Inflammatory macrophage treated with lipopolysaccharide for 4 hours (primary cell): ENCODE results near the gene CCDC34.

Source experiments
- DNase-seq: peaks from one replicate; pipeline ENCODE4 v3.0.0-alpha.2; 2020

Gene CCDC34

GRCh38 chr11:27362749-27363575, at the start of gene CCDC34:
CCDC34 (minus strand) TSS chr11:27363215; CDS start chr11:27363194, 21 bp downstream.
- peak; percentile 93 for DNase-seq

- DNase-seq: no peak
Observed at GRCh38 chr11:27412192-27412691, 49.2 kb upstream of the CCDC34 start.

- no peak for DNase-seq
Observed at GRCh38 chr11:27411328-27411727, 48.3 kb upstream of the CCDC34 start.

GRCh38 chr11:27410272-27410671, 47.3 kb upstream of the CCDC34 start:
- DNase-seq: no peak

- DNase-seq: peak; percentile 14
Observed at GRCh38 chr11:27409742-27410141, 46.7 kb upstream of the CCDC34 start.

- no peak for DNase-seq
Observed at GRCh38 chr11:27409049-27409448, 46.0 kb upstream of the CCDC34 start.

- DNase-seq: no peak
Observed at GRCh38 chr11:27408246-27408800, 45.3 kb upstream of the CCDC34 start.

GRCh38 chr11:27406498-27407354, 43.7 kb upstream of the CCDC34 start:
- DNase-seq: no peak

GRCh38 chr11:27405134-27405533, 42.1 kb upstream of the CCDC34 start:
- DNase-seq: no peak

- DNase-seq: peak; percentile 1
Observed at GRCh38 chr11:27404427-27404826, 41.4 kb upstream of the CCDC34 start.

GRCh38 chr11:27403195-27403594, 40.2 kb upstream of the CCDC34 start:
- no peak for DNase-seq

GRCh38 chr11:27402450-27402849, 39.4 kb upstream of the CCDC34 start:
- DNase-seq: no peak

- no peak for DNase-seq
Observed at GRCh38 chr11:27401833-27402316, 38.9 kb upstream of the CCDC34 start.

GRCh38 chr11:27401280-27401832, 38.3 kb upstream of the CCDC34 start:
- no peak for DNase-seq

- DNase-seq: no peak
Observed at GRCh38 chr11:27398400-27398770, 35.4 kb upstream of the CCDC34 start.

GRCh38 chr11:27397624-27398399, 34.8 kb upstream of the CCDC34 start:
- DNase-seq: no peak

GRCh38 chr11:27396259-27396839, 33.3 kb upstream of the CCDC34 start:
- no peak for DNase-seq

- DNase-seq: no peak
Observed at GRCh38 chr11:27395556-27396258, 32.7 kb upstream of the CCDC34 start.

GRCh38 chr11:27394781-27395228, 31.8 kb upstream of the CCDC34 start:
- DNase-seq: no peak

GRCh38 chr11:27392278-27393114, 29.5 kb upstream of the CCDC34 start:
- no peak for DNase-seq
